Hepatocyte (in vitro differentiated cells): ENCODE results near the gene CDPF1. TPM values are rescaled to one million over a fixed set of nuclear protein-coding genes. Genes with fewer than 3 reads are reported as not detected.

Experiments used
- DNase-seq: peaks from one replicate; pipeline ENCODE4 v3.0.0-alpha.2; 2016; ENCODE audit warnings: low spot score
- H2AFZ ChIP-seq: fragments of 200-600 bp; sonication (generic); 2 replicates; pipeline ENCODE4 v1.6.0; 2016; ENCODE audit warnings: antibody characterized with exemption, mild to moderate bottlenecking
- H3K27ac ChIP-seq: fragments of 200-600 bp; sonication (generic); 2 replicates; pipeline ENCODE4 v1.5.1; 2016; ENCODE audit warnings: mild to moderate bottlenecking
- H3K27me3 ChIP-seq: fragments of 200-600 bp; sonication (generic); 2 replicates; pipeline ENCODE4 v1.6.1; 2016
- H3K36me3 ChIP-seq: fragments of 200-600 bp; sonication (generic); replicated peaks from 2 replicates; pipeline ENCODE4 v1.5.1; 2016; ENCODE audit warnings: low read depth; ENCODE audit not compliant: insufficient read depth
- H3K4me1 ChIP-seq: fragments of 200-600 bp; sonication (generic); 2 replicates; pipeline ENCODE4 v1.5.1; 2016; ENCODE audit warnings: mild to moderate bottlenecking, moderate library complexity; ENCODE audit not compliant: insufficient read depth
- H3K4me2 ChIP-seq: fragments of 200-600 bp; sonication (generic); 2 replicates; pipeline ENCODE4 v1.6.0; 2016
- H3K4me3 ChIP-seq: fragments of 200-600 bp; sonication (generic); 2 replicates; pipeline ENCODE4 v1.5.1; 2016; ENCODE audit warnings: mild to moderate bottlenecking
- H3K79me2 ChIP-seq: fragments of 200-600 bp; sonication (generic); 2 replicates; pipeline ENCODE4 v1.6.0; 2017; ENCODE audit warnings: mild to moderate bottlenecking
- H3K9me2 ChIP-seq: fragments of 200-600 bp; sonication (generic); replicated peaks from 2 replicates; pipeline ENCODE4 v1.6.0; 2017; ENCODE audit warnings: mild to moderate bottlenecking; ENCODE audit not compliant: insufficient read depth
- H3K9me3 ChIP-seq: fragments of 200-600 bp; sonication (generic); 2 replicates; pipeline ENCODE4 v1.5.1; 2016; ENCODE audit warnings: low read depth, mild to moderate bottlenecking
- H4K20me1 ChIP-seq: fragments of 200-600 bp; sonication (generic); 2 replicates; pipeline ENCODE4 v1.6.0; 2016; ENCODE audit warnings: mild to moderate bottlenecking; ENCODE audit not compliant: insufficient read depth, poor library complexity, severe bottlenecking
- CTCF ChIP-seq: fragments of 200-600 bp; sonication (generic); IDR thresholded peaks from 2 replicates; pipeline ENCODE4 v1.5.1; 2016; ENCODE audit warnings: antibody characterized with exemption, mild to moderate bottlenecking; ENCODE audit not compliant: poor library complexity
- EZH2 ChIP-seq: fragments of 200-600 bp; sonication (generic); IDR thresholded peaks from 2 replicates; pipeline ENCODE4 v1.6.1; 2016; ENCODE audit warnings: antibody characterized with exemption, mild to moderate bottlenecking, borderline replicate concordance
- EZH2phosphoT487 ChIP-seq: fragments of 200-600 bp; sonication (generic); IDR thresholded peaks from one replicate; pipeline ENCODE4 v1.6.1; 2018; ENCODE audit warnings: antibody characterized with exemption, mild to moderate bottlenecking, low read depth, moderate library complexity; ENCODE audit not compliant: unreplicated experiment, severe bottlenecking
- WGBS: methylation state at CpG from one replicate; pipeline ENCODE4 v1.1.6; 2016; ENCODE audit warnings: low lambda C conversion rate; ENCODE audit errors: missing lambda C conversion rate; 5-methylcytosine and 5-hydroxymethylcytosine counted together
- polyA plus RNA-seq: library from polyadenylated mRNA; unstranded; fragments of >200 nt; fragmentation: Nextera tagmentation; extraction: Ambion mirVana; gene quantifications from 2 replicates; pipeline ENCODE4 v1.2.1, GENCODE V29; 2016
- total RNA-seq: library from RNA; depleted of rRNA; stranded (reverse); fragments of >200 nt; gene quantifications from 2 replicates; pipeline ENCODE4 v1.2.3, GENCODE V29; 2014

Gene CDPF1
- total and polyA plus RNA-seq, 2 experiments from 2014 or later = 8.2 to 13.6 TPM

- no peaks in the 10 kb centered on the region for H3K36me3 ChIP-seq
These were observed 23.5 kb downstream of the CDPF1 start for GRCh38 chr22:46226577-46226976.

DNA sequence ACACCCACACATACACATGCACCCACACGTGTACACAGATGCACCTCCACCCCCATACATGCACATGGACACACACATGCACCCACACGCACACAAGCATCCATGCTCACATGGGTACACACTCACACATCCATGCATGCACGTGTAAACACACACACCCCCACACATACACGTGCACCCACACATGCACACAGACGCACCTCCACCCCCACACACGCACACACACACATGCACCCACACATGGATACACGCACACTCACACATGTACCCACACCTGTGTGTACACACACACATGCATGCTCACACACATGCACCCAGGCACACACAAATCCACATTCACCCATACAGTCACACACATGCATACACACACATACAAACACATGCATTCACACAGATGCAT, 24.5 kb downstream of the CDPF1 start:
- Histone ChIP-seq H3K27me3 (no peaks in the 10 kb centered on the region), H2AFZ (no peak overlapping the region), H3K79me2 (no peaks in the 10 kb centered on the region), H3K4me3 (no peak overlapping the region), H3K4me1 (no peaks in the 10 kb centered on the region), H3K9me2 (no peaks in the 10 kb centered on the region), H3K4me2 (no peak overlapping the region), H3K36me3 (no peaks in the 10 kb centered on the region), H4K20me1 (no peaks in the 10 kb centered on the region), H3K9me3 (no peaks in the 10 kb centered on the region), H3K27ac (no peak overlapping the region)
- TF ChIP-seq EZH2 = no peak
- TF ChIP-seq EZH2phosphoT487 = no peak
- TF ChIP-seq CTCF = no peak
- 96% methylated on average over 7 of the region's 7 CpGs for WGBS
- DNase-seq = no peak

More at GRCh38 chr22:46226577-46226976, 23.5 kb downstream of the CDPF1 start:
- no peaks in the 10 kb centered on the region for H3K79me2 ChIP-seq
- H3K4me1 ChIP-seq = no peaks in the 10 kb centered on the region
- TF ChIP-seq CTCF (no peak), EZH2phosphoT487 (no peak), EZH2 (no peak)
- H3K4me2 ChIP-seq = no peak overlapping the region
- no peak overlapping the region for H3K27ac ChIP-seq
- H3K9me2 ChIP-seq = no peaks in the 10 kb centered on the region
- DNase-seq = no peak
- no peaks in the 10 kb centered on the region for H3K9me3 ChIP-seq
- H3K27me3 ChIP-seq = no peaks in the 10 kb centered on the region
- H2AFZ ChIP-seq = no peak overlapping the region
- H4K20me1 ChIP-seq = no peaks in the 10 kb centered on the region
- 96% methylated on average over 7 of the region's 7 CpGs for WGBS
- no peak overlapping the region for H3K4me3 ChIP-seq

GRCh38 chr22:46224898-46225290, 25.2 kb downstream of the CDPF1 start:
- no peaks in the 10 kb centered on the region for H3K79me2 ChIP-seq

More at GRCh38 chr22:46224898-46225290, 25.2 kb downstream of the CDPF1 start:
- no peak for DNase-seq
- no peaks in the 10 kb centered on the region for H3K27me3 ChIP-seq
- H3K4me2 ChIP-seq = no peak overlapping the region
- no peak overlapping the region for H3K4me3 ChIP-seq
- H3K36me3 ChIP-seq = no peaks in the 10 kb centered on the region
- 88% methylated on average over 8 of the region's 10 CpGs for WGBS
- no peak overlapping the region for H3K27ac ChIP-seq
- no peaks in the 10 kb centered on the region for H3K9me3 ChIP-seq
- H2AFZ ChIP-seq = no peak overlapping the region
- no peaks in the 10 kb centered on the region for H3K4me1 ChIP-seq
- no peaks in the 10 kb centered on the region for H3K9me2 ChIP-seq
- no peaks in the 10 kb centered on the region for H4K20me1 ChIP-seq
- TF ChIP-seq EZH2phosphoT487 (no peak), CTCF (no peak), EZH2 (no peak)
